Measurements from ENCODE around the gene FANCL. TPM values are rescaled to one million over a fixed set of nuclear protein-coding genes. Genes with fewer than 3 reads are reported as not detected.
A peak's percentile ranks its signal among the peaks of the same experiment; 100 is the strongest.
"Not testable (repeated sequence)": the region's sequence is repeated elsewhere in the genome, so short reads cannot be mapped to it uniquely, and the experiment has no call there.

FANCL gene
- polyA plus RNA-seq, 1 experiment, result 18.8 TPM

- CTCF ChIA-PET, result no interaction called here
- Histone ChIP-seq H3K4me3 (ENCODE audit: low read depth, low read length) (no peak overlapping the region), H3K9me3 (ENCODE audit: control insufficient read depth, insufficient read depth, low read length) (no peaks in the 10 kb centered on the region), H3K27me3 (ENCODE audit: control insufficient read depth, insufficient read depth, low read length) (peaks cover 2% of the 10 kb centered on the region), H3K27ac (ENCODE audit: low read depth, low read length) (no peak overlapping the region)
- TF ChIP-seq, protein P1, sequence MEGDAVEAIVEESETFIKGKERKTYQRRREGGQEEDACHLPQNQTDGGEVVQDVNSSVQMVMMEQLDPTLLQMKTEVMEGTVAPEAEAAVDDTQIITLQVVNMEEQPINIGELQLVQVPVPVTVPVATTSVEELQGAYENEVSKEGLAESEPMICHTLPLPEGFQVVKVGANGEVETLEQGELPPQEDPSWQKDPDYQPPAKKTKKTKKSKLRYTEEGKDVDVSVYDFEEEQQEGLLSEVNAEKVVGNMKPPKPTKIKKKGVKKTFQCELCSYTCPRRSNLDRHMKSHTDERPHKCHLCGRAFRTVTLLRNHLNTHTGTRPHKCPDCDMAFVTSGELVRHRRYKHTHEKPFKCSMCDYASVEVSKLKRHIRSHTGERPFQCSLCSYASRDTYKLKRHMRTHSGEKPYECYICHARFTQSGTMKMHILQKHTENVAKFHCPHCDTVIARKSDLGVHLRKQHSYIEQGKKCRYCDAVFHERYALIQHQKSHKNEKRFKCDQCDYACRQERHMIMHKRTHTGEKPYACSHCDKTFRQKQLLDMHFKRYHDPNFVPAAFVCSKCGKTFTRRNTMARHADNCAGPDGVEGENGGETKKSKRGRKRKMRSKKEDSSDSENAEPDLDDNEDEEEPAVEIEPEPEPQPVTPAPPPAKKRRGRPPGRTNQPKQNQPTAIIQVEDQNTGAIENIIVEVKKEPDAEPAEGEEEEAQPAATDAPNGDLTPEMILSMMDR (IDR thresholded peaks at IDR 0.05; ENCODE audit: low read depth, low read length), result no peak
- POLR2A ChIA-PET, result no interaction called here
- no peak for DNase-seq (ENCODE audit: low read depth, low spot score)
Observed at GRCh38 chr2:58268685-58269084, 27.6 kb upstream of the FANCL start.

- Histone ChIP-seq H3K27ac (ENCODE audit: low read depth, low read length) (no peak overlapping the region), H3K9me3 (ENCODE audit: control insufficient read depth, insufficient read depth, low read length) (no peaks in the 10 kb centered on the region), H3K27me3 (ENCODE audit: control insufficient read depth, insufficient read depth, low read length) (peaks cover 2% of the 10 kb centered on the region), H3K4me3 (ENCODE audit: low read depth, low read length) (no peak overlapping the region)
- CTCF ChIA-PET, result no interaction called here
- DNase-seq (ENCODE audit: low read depth, low spot score), result no peak
- POLR2A ChIA-PET, result no interaction called here
- TF ChIP-seq, protein P1 (IDR thresholded peaks at IDR 0.05; ENCODE audit: low read depth, low read length), result no peak
Observed at GRCh38 chr2:58266211-58266610, 25.1 kb upstream of the FANCL start.

DNA sequence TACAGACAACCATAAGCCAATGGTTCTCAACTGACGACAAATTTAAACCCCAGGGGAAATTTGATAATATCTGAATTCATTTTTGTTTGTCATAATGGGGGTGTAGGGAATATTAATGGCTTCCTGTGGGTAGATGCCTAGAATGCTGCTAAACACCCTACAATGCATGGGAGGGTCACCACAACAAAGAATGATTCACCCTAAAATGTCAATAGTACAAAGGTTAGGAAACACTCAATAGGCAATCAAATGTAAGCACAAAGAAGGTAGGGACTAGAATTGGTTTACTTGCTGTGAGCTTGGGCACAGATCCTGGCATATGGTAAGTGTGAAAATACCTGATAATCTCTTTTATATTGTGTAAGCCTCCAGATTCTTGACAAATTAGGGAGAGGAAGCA, 20.1 kb upstream of the FANCL start:
- Histone ChIP-seq H3K27ac (ENCODE audit: low read depth, low read length) (no peak overlapping the region), H3K27me3 (ENCODE audit: control insufficient read depth, insufficient read depth, low read length) (no peaks in the 10 kb centered on the region), H3K4me3 (ENCODE audit: low read depth, low read length) (no peak overlapping the region), H3K9me3 (ENCODE audit: control insufficient read depth, insufficient read depth, low read length) (no peaks in the 10 kb centered on the region)
- CTCF ChIA-PET, result no interaction called here
- TF ChIP-seq, protein P1 (IDR thresholded peaks at IDR 0.05; ENCODE audit: low read depth, low read length), result no peak
- POLR2A ChIA-PET, result no interaction called here
- DNase-seq (ENCODE audit: low read depth, low spot score), result no peak

DNA sequence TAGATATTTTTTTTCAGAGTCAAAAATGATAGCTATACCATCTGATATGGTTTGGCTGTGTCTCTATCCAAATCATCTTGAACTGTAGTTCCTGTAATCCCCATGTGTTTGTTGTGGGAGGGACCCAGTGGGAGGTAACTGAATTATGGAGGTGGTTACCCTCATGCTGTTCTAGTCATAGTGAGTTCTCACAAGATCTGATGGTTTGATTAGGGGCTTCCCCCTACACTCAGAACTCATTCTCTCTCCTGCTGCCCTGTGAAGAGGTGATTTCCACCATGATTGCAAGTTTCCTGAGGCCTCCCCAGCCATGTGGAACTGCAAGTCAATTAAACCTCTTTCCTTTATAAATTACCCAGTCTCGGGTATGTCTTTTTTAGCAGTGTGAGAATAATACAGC, 17.3 kb upstream of the FANCL start:
- H3K27ac ChIP-seq (ENCODE audit: low read depth, low read length); CTCF ChIA-PET; H3K9me3 ChIP-seq (ENCODE audit: control insufficient read depth, insufficient read depth, low read length); H3K4me3 ChIP-seq (ENCODE audit: low read depth, low read length); H3K27me3 ChIP-seq (ENCODE audit: control insufficient read depth, insufficient read depth, low read length); POLR2A ChIA-PET; DNase-seq (ENCODE audit: low read depth, low spot score): not testable (repeated sequence)

DNA sequence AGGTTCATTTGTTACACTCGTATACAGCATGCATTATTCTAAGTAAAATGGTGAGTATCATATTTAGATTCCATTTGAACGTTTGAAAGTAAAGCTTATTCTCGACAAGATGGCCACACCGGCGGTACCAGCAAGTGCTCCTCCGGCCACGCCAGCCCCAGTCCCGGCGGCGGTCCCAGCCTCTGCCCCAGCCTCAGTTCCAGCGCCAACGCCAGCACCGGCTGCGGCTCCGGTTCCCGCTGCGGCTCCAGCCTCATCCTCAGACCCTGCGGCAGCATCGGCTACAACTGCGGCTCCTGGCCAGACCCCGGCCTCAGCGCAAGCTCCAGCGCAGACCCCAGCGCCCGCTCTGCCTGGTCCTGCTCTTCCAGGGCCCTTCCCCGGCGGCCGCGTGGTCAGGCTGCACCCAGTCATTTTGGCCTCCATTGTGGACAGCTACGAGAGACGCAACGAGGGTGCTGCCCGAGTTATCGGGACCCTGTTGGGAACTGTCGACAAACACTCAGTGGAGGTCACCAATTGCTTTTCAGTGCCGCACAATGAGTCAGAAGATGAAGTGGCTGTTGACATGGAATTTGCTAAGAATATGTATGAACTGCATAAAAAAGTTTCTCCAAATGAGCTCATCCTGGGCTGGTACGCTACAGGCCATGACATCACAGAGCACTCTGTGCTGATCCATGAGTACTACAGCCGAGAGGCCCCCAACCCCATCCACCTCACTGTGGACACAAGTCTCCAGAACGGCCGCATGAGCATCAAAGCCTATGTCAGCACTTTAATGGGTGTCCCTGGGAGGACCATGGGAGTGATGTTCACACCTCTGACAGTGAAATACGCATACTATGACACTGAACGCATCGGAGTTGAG, 10.4 kb upstream of the FANCL start:
- H3K27ac ChIP-seq (ENCODE audit: low read depth, low read length); POLR2A ChIA-PET; H3K4me3 ChIP-seq (ENCODE audit: low read depth, low read length); H3K27me3 ChIP-seq (ENCODE audit: control insufficient read depth, insufficient read depth, low read length); H3K9me3 ChIP-seq (ENCODE audit: control insufficient read depth, insufficient read depth, low read length); DNase-seq (ENCODE audit: low read depth, low spot score): not testable (repeated sequence)
- CTCF ChIA-PET, result interaction anchor here (1.5 kb wide), 2 partner anchors 346 kb away, joined by 3 read pairs; no protein-coding TSS in a partner anchor

- H3K4me3 ChIP-seq (ENCODE audit: low read depth, low read length), result peak overlapping the region; percentile 85
- no peaks in the 10 kb centered on the region for H3K9me3 ChIP-seq (ENCODE audit: control insufficient read depth, insufficient read depth, low read length)
- TF ChIP-seq, protein P1 (IDR thresholded peaks at IDR 0.05; ENCODE audit: low read depth, low read length), result no peak
- no peak for DNase-seq (ENCODE audit: low read depth, low spot score)
- H3K27ac ChIP-seq (ENCODE audit: low read depth, low read length), result no peak overlapping the region
- H3K27me3 ChIP-seq (ENCODE audit: control insufficient read depth, insufficient read depth, low read length), result no peaks in the 10 kb centered on the region
- POLR2A ChIA-PET, result interaction anchor here (0.6 to 1.0 kb wide), 2 partner anchors 15 to 195 kb away, joined by 3 to 4 read pairs; partner anchors contain the start of gene VRK2
- CTCF ChIA-PET, result no interaction called here
Observed at GRCh38 chr2:58241546-58241864, 380 bp upstream of the FANCL start.
